Measurements from ENCODE around the gene MARVELD1. TPM values are rescaled to one million over a fixed set of nuclear protein-coding genes. Genes with fewer than 3 reads are reported as not detected.

Gene MARVELD1
- total and polyA plus RNA-seq, 12 donors = 2.8 to 11.9 (median 5.8) TPM

- H3K27ac ChIP-seq = peak within 1 kb of the TSS; percentile 64 to 93 (median 89)
- peak; percentile 93 to 97 (median 96) for ATAC-seq
- peaks cover 10 to 64% (median 42%) of the 10 kb centered on the region in 9 donors for H3K4me1 ChIP-seq
- H3K9me3 ChIP-seq = no peaks in the 10 kb centered on the region
- no peaks in the 10 kb centered on the region for H3K27me3 ChIP-seq
- intact Hi-C loops (cut with DNase I) = loop anchor here in 4 of 10 donors (2.0 to 5.0 kb wide), 3 partner anchors 28 to 50 kb away; partner anchors contain the start of gene ZFYVE27 (in 3 of the 4)
- 0 to 1% methylated on average over 70 to 78 of the region's 78 CpGs for WGBS, 2 donors
- TF ChIP-seq CTCF (IDR thresholded peaks at IDR 0.05) = no peak
- peak within 1 kb of the TSS; percentile 50 to 89 (median 74) for H3K4me3 ChIP-seq
- DNase-seq = peak; percentile 96 to 98
- H3K36me3 ChIP-seq = no peaks in the 10 kb centered on the region
Measured at GRCh38 chr10:97686962-97687784, 26.4 kb upstream of the MARVELD1 start, which contains the start of gene AVPI1. Gene AVPI1, minus strand, starts transcription at chr10:97687241. Its CDS starts 7,336 bp downstream, at chr10:97679905.

- H3K27ac ChIP-seq = peak overlapping the region; percentile 38 to 93 (median 89)
- no peaks in the 10 kb centered on the region for H3K27me3 ChIP-seq
- peaks cover 10 to 64% (median 42%) of the 10 kb centered on the region in 9 donors for H3K4me1 ChIP-seq
- DNase-seq = no peak
- peak overlapping the region in 9 of 10 donors; percentile 15 to 89 (median 74) for H3K4me3 ChIP-seq
- TF ChIP-seq CTCF (IDR thresholded peaks at IDR 0.05) = no peak
- no peaks in the 10 kb centered on the region for H3K36me3 ChIP-seq
- peaks cover 0 to 3% (median 0%) of the 10 kb centered on the region in 11 donors for H3K9me3 ChIP-seq
- peak in 2 of 8 donors; percentile 1 to 2 for ATAC-seq
- intact Hi-C loops (cut with DNase I) = loop anchor here in 4 of 10 donors (2.0 to 5.0 kb wide), 3 partner anchors 27 to 49 kb away; partner anchors contain the start of gene ZFYVE27 (in 3 of the 4)
- WGBS, 2 donors = 38 to 39% methylated on average over 14 of the region's 14 CpGs
Measured at GRCh38 chr10:97687785-97688781, 25.4 kb upstream of the MARVELD1 start.

- Histone ChIP-seq H3K4me1 (peaks cover 6 to 50% (median 30%) of the 10 kb centered on the region in 9 donors), H3K27ac (peak overlapping the region in 1 of 10 donors; percentile 90), H3K27me3 (no peaks in the 10 kb centered on the region), H3K9me3 (peaks cover 0 to 11% (median 0%) of the 10 kb centered on the region in 11 donors), H3K36me3 (no peaks in the 10 kb centered on the region), H3K4me3 (no peak overlapping the region)
- no peak for DNase-seq
- WGBS, 2 donors = 88 to 93% methylated on average over 5 of the region's 5 CpGs
- intact Hi-C loops (cut with DNase I) = loop anchor here in 3 of 10 donors (5.0 kb wide), 2 partner anchors 43 to 48 kb away; partner anchors contain the start of gene ZFYVE27 (in 2 of the 3)
- no peak for ATAC-seq
- no peak for TF ChIP-seq CTCF (IDR thresholded peaks at IDR 0.05)
Measured at GRCh38 chr10:97689559-97690020, 23.9 kb upstream of the MARVELD1 start.
